ENCODE measurements around the gene OGDH.

DNA sequence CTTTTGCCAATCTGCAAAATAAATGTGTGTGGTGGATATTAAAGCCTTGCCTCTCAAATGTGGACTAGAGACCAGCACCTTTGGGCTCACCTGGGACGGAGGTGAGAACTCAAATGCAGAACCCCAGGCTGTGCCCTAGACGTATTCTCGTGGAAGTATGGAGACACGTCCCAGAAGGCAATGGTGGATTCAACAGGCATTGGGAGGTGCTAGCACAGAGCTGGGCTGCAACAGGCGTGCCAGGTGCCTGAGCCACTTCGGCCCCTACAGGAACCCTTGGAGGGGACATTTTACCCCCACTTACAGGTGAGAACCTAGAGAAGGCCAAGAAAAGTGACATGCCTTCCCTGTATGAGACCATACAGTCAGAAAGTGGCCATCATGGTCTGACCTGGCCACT, 44.9 kb upstream of the OGDH start:
- TF ChIP-seq, protein P1, sequence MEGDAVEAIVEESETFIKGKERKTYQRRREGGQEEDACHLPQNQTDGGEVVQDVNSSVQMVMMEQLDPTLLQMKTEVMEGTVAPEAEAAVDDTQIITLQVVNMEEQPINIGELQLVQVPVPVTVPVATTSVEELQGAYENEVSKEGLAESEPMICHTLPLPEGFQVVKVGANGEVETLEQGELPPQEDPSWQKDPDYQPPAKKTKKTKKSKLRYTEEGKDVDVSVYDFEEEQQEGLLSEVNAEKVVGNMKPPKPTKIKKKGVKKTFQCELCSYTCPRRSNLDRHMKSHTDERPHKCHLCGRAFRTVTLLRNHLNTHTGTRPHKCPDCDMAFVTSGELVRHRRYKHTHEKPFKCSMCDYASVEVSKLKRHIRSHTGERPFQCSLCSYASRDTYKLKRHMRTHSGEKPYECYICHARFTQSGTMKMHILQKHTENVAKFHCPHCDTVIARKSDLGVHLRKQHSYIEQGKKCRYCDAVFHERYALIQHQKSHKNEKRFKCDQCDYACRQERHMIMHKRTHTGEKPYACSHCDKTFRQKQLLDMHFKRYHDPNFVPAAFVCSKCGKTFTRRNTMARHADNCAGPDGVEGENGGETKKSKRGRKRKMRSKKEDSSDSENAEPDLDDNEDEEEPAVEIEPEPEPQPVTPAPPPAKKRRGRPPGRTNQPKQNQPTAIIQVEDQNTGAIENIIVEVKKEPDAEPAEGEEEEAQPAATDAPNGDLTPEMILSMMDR (conservative IDR thresholded peaks at IDR 0.05) = no peak
- no peak for TF ChIP-seq ZFX (IDR thresholded peaks at IDR 0.05)
